Activated T-cell treated with anti-CD3 and anti-CD28 coated beads, Interleukin-2, amount 50 U/mL, for 1 hour (primary cell): ENCODE data around the gene OTOA.
"Not testable (repeated sequence)": the region's sequence is repeated elsewhere in the genome, so short reads cannot be mapped to it uniquely, and the experiment has no call there.

Source experiments
- DNase-seq: peaks from one replicate; pipeline ENCODE4 v3.0.0-alpha.2; 2020

OTOA gene

GRCh38 chr16:21663889-21664647 is at the start of gene OTOA:
Gene OTOA (plus strand): TSS chr16:21663968. CDS start chr16:21678515, 14,547 bp downstream.
- DNase-seq = peak; percentile 50

DNA sequence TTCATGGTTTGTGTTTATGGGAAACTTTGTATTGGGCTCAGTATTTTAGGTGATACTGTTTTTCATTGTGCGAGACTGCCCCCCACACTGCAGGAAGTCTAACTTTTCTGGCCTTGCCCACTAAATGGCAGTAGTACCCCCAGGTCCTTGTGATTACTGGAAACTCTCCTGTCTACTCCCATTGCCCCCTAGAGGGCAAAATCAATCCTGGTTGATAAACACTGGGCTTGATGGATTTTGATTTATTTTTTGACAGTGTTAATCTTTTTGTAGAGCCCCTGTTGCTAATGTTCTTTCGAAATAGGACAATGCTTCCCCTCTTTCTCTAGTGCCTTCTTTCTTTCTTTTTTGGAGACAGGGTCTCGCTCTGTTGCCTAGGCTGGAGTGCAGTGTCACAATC is 48.9 kb upstream of the OTOA start:
- DNase-seq = no peak

- DNase-seq = no peak
Measured at GRCh38 chr16:21617607-21618006, 46.2 kb upstream of the OTOA start.

- no peak for DNase-seq
Measured at GRCh38 chr16:21618281-21618680, 45.5 kb upstream of the OTOA start.

DNA sequence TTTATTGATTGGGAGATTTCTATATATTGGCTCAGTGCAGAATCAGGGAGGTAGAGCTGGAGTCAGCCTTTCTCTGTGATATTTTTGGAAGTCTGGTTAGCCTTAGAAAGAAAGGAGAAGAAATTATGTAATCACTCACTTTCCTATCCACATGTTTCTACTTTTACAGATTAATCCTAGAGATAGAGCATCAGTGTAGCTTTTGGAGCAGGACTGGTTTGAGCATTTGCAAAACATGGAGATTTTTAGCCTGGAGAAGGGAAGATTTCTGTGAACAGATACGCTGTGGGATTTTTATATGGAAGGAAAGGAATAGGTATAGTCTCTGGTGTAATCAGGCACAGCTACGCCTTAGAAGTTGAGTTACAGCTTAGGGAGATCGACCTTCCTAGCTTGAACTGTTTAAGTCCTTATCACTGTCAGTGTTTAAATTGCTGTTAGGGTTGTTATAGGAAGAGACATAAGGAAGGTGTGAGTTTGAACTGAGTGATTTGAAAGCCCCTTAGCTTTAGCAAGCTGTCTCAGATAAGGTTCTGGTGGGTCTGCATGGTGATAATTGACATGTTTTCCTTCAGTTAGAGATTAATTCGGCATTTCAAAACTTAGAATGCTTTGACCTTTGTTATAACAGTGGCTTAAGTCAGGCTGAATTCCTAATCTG is 43.9 kb upstream of the OTOA start:
- no peak for DNase-seq

DNA sequence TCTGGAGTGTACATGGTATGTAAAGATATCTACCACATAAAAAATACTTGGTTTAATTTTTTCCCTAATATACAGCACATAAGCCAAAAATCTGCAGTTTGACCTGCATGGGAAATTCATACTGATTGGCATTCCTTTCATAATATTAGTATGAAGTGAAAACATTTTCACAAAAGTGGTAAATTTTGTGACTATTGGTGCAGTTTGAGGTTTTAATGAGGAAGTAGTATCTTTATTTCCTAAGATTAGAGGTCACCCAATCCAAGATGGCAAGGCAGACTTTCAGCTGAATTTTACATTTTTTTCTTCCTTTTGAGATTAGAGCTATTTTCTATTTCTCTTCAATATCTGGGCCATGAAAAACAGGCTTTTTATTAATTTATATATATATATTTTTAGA is 43.2 kb upstream of the OTOA start:
- DNase-seq = no peak

DNA sequence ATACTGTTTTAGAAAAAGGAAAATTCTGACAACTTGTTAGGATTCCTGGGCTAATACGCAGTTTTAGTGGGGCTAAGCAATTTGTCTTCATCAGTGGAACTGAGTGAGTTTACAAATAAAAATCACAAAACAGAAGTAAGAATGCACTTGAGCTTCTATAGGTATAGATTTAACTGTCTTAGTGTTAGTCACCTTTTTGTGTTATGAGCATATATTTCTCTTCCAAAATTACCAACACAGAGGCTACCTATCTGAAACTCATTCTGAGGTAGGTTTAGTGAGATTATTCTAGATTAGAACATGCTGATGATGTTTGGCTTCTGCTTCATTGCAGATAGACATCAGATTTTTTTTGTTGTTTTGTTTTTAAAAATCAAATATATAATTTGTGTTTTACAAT is 41.2 kb upstream of the OTOA start:
- no peak for DNase-seq

- DNase-seq = no peak
Measured at GRCh38 chr16:21625026-21625425, 38.7 kb upstream of the OTOA start.

- DNase-seq = no peak
Measured at GRCh38 chr16:21626659-21627277, 37.0 kb upstream of the OTOA start.

GRCh38 chr16:21628121-21628726 is 35.5 kb upstream of the OTOA start:
- DNase-seq = no peak

- DNase-seq = no peak
Measured at GRCh38 chr16:21628772-21629171, 35.0 kb upstream of the OTOA start.

DNA sequence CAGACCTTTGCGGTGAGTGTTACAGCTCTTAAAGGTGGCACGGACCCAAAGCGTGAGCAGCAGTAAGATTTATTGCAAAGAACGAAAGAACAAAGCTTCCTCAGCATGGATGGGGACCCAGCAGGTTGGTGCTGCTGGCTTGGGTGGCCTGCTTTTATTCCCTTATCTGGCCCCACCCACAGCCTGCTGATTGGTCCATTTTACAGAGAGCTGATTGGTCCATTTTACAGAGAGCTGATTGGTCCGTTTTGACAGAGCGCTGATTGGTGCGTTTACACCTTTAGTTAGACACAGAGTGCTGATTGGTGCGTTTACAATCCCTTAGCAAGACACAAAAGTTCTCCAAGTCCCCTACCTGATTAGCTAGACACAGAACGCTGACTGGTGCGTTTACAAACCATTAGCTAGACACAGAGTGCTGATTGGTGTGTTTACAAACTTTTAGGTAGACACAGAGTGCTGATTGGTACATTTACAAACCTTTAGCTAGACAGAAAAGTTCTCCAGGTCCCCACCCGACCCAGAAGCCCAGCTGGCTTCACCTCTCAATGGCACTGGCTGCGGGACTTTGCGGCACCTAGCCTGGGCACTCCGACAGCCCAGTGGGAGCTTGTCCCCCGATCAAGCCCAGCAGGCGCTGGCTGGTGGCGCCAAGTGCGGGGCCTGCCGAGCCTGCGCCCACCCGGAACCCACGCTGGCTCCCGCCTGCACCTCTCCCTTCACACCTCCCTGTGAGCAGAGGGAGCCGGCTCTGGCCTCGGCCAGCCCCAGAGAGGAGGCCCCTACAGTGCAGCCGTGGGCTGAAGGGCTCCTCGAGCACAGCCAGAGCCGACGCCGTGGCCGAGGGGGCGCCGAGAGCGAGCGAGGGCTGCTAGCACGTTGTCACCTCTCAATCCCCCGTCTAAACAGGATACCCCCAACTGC is 33.9 kb upstream of the OTOA start:
- DNase-seq = not testable (repeated sequence)

DNA sequence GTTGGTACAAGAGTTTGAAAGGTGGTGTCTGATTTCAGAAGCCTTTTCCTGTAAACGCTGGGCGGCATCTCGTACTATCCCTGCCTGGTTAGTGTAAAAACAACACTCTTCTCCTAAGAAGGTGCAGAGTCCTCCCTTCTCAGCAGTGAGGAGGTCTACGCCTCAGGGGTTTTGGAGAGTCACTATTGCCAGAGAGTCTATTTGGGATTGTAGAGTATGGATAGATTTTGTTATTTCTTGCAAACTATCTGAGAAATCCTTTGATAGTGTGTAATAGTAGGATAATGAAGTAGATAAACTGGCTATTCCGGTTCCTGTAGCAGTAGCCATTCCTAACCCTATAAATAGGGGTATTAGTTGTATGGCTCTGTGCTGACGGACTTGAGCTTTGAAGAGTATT is 32.9 kb upstream of the OTOA start:
- not testable (repeated sequence) for DNase-seq

DNA sequence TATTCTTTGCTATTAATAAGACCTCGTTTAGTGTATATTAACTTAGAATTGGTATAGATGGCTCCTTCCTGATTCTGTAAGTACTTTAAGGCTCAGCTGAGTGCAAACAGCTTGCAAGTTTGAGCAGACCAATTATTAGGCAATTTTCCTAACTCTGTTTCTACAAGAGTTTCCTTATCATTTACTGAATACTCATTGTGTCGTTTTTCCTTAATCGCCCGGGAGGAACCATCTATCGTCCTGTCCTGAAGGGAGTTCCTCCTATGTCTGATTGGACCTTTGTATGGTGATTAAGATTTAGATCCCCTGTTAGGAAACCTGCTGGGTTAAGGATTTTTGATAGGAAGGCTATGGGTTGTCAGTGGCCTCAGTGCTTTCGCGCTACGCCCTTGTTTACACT is 32.4 kb upstream of the OTOA start:
- not testable (repeated sequence) for DNase-seq

GRCh38 chr16:21631951-21632575 is 31.7 kb upstream of the OTOA start:
- not testable (repeated sequence) for DNase-seq

DNA sequence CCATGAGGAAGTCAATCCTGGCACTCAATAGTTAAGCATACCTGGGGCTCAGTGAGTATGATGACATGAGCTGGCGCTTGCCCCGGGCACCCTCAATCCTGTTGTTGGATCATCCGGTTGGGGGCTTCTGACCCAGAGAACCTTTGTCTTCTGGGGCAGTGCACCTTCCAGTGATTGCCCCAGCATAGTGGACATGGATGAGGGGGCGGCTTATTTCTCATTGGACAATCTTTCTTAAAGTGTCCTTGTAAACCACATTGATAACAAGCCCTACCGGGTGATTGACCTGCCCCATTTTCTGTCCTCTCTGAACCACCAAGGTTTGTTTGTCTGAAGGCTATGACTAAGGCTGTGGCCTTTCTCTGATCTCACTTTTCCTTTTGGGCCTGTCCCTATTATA is 29.6 kb upstream of the OTOA start:
- no peak for DNase-seq

- not testable (repeated sequence) for DNase-seq
Measured at GRCh38 chr16:21635694-21636093, 28.1 kb upstream of the OTOA start.

GRCh38 chr16:21637032-21637968 is 26.5 kb upstream of the OTOA start:
- DNase-seq = no peak

DNA sequence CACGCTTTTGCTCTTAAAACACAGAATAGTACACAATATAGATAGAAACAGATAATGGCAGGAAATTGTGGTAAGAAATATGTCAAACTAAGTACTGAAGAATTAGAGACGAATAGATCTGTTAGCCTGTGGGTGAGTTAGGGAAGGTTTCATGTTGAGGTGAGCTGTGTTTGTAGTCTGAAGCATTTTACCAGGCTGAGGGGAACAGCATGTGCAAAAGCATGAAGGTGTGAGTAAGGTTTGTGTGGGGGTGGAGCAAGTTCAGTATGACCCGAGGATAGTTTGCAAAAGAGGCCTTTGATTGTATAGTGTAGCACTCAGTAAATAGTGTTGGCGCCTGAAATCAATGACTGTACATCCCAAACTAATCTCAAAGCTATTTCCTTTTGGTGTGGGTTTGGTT is 25.2 kb upstream of the OTOA start:
- no peak for DNase-seq

GRCh38 chr16:21639493-21639892 is 24.3 kb upstream of the OTOA start:
- no peak for DNase-seq

GRCh38 chr16:21641916-21642315 is 21.9 kb upstream of the OTOA start:
- DNase-seq = no peak
